Fibroblast of skin of scalp (primary cell): Measurements from ENCODE around the gene CDC73.
"Not testable (repeated sequence)": the region's sequence is repeated elsewhere in the genome, so short reads cannot be mapped to it uniquely, and the experiment has no call there.

Experiments used
- DNase-seq: peaks from one replicate; pipeline ENCODE4 v3.0.0-alpha.2; 2013

CDC73 gene

GRCh38 chr1:193114485-193115095 lies 7.2 kb upstream of the CDC73 start:
- DNase-seq, result no peak

- peak; percentile 97 for DNase-seq
Measured at GRCh38 chr1:193115629-193116227, 6.1 kb upstream of the CDC73 start.

DNA sequence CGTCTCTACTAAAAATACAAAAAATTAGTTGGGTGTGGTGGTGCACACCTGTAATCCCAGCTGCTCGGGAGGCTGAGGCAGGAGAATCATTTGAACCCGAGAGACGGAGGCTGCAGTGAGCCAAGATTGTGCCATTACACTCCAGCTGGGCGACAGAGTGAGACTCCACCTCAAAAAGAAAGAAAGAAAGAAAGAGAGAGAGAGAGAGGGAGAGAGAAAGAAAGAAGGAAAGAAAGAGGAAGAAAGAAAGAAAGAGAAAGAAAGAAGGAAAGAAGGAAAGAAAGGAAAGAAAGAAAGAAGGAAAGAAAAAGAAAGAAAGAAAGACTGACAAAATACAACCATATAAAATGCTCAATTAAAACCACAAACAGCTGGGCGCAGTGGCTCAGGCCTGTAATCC lies 4.7 kb upstream of the CDC73 start:
- not testable (repeated sequence) for DNase-seq

- DNase-seq, result no peak
Measured at GRCh38 chr1:193118194-193118593, 3.6 kb upstream of the CDC73 start.

GRCh38 chr1:193118803-193119730 lies 2.8 kb upstream of the CDC73 start:
- DNase-seq, result no peak

DNA sequence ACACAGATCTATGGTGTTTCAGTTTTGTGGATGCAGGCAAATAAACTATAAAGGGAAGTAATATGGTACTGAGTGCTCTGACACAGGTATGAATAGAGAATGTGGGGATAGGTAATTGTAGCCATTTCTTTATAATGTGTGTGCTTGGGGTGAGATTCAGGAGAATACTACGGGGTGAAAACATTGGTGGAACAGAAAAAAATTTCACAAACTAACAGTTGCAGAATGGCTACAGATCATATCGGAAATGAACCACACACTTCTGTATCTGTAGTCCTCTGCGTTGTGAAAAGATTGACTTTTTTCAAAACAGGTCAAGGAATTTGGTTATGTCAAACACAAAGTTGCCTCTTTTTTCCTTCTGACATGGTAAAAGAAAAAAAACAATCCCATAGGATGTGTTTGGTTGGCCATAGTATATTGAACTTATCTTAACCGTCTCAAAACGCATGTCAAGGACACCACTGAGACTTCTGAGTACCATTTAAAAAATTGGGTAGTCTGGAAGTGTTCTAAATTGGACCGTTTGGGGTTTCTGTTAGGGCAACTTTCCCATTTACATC lies 1.1 kb upstream of the CDC73 start:
- DNase-seq, result no peak

DNA sequence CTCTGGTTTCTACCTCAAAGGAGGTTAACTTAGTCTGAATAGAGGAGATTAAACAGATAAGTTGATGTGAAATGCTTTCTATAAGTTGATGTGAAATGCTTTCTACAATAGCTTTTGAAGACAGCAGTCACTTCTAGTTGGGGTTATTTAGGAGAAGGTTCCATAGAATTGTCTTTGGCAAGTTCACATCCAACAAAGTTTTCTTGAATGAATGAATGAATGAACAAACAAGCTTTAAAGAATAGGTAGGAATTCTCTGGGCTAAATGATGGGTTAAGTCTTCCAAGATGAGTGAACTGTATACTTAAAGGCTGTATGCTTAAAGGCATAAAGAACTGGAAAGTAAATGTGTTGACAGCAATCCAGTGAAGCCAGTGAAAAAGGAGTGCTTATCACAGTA lies 1.9 kb downstream of the CDC73 start:
- no peak for DNase-seq

DNA sequence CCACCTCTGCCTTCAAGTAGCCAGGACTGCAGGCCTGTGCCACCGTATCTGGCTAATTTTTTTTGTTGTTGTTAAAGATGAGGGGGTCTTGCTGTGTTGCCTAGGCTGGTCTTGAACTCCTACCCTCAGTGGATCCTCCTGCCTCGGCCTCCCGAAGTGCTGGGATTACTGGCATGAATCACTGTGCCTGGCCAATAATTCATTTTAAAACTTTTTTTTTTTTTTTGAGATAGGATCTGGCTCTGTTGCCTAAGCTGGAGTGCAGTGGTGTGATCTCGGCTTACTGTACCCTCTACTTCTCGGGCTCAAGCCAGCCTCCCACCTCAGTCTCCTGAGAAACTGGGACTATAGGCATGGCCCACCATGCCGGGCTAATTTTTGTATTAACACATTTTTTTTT lies 3.5 kb downstream of the CDC73 start:
- no peak for DNase-seq

- no peak for DNase-seq
Measured at GRCh38 chr1:193131266-193131860, 9.5 kb downstream of the CDC73 start.

GRCh38 chr1:193140254-193140653 lies 18.4 kb downstream of the CDC73 start:
- no peak for DNase-seq

- DNase-seq, result no peak
Measured at GRCh38 chr1:193141804-193142203, 20.0 kb downstream of the CDC73 start.

- DNase-seq, result no peak
Measured at GRCh38 chr1:193142409-193142808, 20.6 kb downstream of the CDC73 start.

DNA sequence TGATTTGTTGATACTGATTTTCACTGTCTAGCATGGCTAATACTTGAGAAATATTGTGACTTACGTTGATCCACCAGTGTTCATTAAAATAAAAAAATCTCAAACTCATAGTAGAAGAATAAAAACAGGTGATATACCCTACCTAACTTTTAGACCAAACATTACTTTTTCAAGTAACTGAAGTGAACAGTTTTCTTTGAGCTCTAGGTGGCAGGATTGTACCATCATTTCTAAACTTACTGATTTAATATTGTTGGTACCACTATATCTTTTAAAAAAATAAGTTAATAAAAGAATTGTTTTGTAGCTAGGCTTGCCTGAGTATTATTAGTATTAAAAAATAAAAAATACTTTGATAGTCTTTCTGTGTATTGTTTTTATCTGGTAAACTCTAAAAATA lies 21.5 kb downstream of the CDC73 start:
- DNase-seq, result peak; percentile 27

DNA sequence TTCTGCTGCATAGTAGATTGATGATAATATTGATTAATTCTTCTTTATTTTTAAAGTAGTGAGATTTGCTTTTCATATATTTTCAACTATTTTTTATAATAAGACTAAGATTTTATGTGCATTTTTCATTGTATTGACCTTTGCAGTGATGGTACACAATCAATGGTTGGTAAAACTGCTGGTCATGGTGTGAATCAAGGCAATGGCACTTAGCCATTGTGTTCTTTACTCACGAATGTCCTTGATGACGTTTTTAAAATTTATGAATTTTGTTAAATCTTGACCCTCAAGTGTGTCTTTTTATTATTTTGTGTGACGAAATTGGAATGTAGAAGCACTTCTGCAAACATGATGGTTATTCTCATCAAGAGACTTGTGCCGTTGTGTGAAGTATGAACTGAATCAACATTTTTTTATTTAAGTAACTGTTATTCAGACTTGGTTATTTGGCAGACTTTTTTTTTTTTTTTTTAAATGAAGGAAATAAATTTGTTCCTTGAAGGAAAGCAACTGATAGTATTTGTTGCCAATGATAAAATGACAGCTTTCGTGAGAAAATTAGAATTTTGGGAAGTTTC lies 22.6 kb downstream of the CDC73 start:
- DNase-seq, result no peak

- DNase-seq, result no peak
Measured at GRCh38 chr1:193144999-193145398, 23.2 kb downstream of the CDC73 start.

DNA sequence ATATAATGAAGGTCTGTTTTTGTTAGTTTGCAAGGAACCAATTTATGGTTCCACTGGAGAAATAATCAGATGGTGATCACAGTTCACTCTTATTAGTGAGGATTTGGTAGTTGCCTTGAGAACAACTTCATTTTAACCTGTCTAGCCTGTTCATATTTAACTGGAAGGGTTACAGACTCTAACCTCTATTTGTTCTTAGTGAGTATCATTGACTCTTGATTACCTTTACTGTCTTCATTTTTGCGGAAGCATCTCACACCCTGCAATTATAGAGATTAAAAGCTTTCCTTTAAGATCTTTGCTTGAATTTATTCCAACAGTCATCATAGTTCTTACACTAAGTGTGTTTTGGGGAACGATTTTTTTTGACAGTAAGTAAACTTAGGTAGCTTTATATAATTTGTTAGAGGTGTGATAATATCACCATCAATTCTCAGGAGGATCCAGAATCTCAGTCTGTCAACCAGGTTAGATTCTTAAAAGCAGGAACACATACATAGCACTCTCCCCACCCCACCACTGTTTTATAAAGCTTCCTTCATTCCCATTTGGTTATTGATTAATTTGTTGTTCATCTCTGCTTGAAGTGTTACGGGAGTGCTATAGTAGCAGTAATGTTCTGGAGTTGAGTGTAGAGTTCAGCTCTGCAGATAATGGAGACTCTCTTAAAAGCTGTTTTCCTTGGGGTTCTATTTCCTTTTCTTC lies 34.4 kb downstream of the CDC73 start:
- DNase-seq, result no peak

- DNase-seq, result no peak
Measured at GRCh38 chr1:193156822-193157142, 35.0 kb downstream of the CDC73 start.

- DNase-seq, result no peak
Measured at GRCh38 chr1:193157360-193157759, 35.5 kb downstream of the CDC73 start.

DNA sequence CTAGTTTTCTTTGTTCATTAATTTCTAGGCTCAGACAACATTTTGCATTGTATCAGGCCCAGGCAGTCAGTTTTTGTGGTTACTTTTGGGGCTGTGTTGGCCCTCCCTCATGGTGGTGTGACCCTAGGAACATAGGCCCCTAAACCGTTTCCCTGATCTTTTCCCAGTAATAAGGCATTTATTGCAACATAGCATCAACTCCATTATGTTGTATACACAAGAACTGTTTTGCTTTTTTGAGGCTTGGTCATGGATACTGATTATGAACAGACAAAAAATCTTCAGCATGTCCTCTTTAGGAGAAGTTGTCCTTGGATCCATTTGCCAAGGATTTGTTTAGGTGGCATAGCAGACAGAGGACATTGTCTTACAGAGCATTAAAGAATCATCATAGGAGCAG lies 54.3 kb downstream of the CDC73 start:
- DNase-seq, result no peak

DNA sequence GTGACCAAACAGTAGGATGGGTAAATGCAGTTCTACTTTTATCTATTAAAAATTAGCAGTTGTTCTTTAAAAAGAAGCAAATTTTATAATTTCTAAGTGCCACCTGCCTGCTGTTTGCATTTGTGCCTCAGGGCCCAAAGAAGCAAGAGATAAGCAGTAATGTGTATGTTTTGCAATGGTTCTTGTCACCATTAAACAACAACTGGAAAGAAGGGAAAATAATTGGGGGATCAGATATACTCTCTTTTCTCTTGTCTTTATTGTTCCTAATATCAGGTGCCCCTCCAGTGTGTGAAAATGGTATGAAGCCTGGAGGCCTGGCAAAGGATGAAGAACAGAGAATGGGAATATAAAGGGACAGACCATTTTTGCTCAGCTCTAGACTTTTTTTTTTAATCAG lies 55.0 kb downstream of the CDC73 start:
- DNase-seq, result no peak

GRCh38 chr1:193179094-193179493 lies 57.3 kb downstream of the CDC73 start:
- no peak for DNase-seq

DNA sequence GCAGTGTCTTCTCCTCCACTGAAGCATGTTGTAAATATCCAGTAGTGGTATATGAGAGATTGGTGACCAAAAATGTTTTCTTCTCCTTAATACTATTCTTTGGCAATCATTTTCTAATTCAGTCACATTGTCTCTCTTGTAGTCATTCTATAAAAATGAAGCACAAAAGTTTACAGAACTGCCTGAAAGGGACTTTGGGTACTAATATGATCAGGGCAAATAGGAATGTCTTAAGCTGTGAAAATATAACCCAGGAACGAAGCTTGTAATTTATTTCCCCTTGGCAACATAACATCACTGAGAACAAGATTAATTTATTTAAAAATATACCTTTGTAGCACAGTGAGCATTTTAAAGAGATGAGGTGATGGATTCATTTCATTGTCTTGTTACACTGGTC lies 59.7 kb downstream of the CDC73 start:
- no peak for DNase-seq
